HG03135 (cell line): Measurements from ENCODE around the gene SUSD5.
"Not testable (repeated sequence)": the region's sequence is repeated elsewhere in the genome, so short reads cannot be mapped to it uniquely, and the experiment has no call there.

Source experiments
- ATAC-seq: cut with Tn5 transposase; IDR thresholded peaks from one replicate; pipeline ENCODE4 v1.9.1; 2021; ENCODE audit warnings: mild to moderate bottlenecking, moderate library complexity; ENCODE audit not compliant: unreplicated experiment

Gene SUSD5

DNA sequence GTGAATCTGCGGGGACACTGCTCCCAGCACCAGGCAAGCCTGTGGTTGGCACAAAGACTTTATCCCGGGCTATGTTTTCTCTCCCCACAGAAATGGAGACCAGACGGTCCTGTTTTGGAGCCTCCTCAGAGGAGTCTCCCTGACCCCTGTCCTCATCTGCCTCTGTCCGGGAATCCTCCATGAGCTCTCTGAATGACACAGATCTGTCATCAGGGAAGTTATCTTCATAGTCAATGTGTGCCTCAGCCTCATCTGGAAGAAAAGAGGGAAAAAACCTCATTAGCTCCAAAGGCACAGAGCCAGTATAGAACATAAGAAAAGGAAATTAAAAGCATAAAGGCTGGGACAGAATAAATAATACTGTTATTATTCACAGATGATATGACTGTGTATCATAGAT lies 64.8 kb downstream of the SUSD5 start:
- ATAC-seq, result no peak

DNA sequence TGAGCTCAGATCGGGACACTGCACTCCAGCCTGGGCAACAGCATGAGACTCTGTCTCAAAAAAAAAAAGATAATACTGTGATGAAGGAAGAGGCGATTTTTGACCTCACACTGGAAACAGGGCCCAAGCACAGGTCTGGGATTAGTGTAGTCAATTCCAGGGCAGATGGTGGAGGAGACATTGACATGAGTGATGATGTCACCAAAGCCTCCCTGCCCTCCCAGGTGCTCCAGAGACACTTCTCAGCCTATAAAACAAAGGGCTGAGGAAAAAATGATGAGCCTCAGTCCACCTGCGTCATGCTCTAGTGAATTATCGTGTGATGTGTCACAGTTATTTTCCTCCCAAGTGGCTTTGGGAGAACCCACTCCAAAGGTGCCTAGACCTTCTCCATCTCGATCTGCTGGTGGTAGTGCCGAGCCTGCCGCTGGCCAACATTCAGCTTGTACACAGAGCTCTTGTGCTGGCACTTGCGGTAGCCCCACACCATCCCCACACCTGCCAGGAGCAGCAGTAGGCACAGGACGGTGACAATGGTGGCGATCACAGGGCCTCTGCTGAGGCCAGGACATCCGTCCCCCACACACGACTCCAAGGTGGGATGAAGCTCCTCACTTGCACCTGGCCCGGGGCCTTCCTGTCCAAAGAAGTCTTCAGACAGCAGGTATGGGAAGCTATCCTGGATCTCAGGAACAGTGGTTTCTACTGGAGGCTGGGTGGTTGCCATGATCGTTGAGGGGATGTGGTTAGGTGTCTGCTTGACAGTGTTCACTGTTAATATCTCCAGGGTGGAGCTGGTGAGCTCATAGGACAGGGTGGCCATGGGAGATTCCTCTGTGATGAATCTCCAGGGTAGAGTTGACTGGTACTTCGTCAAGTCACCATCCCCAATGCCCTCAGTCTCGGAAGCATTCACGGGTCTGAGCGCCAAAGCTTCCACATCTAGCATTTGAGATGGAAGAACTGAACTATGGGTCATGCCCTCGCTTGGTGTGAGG lies 65.9 kb downstream of the SUSD5 start:
- ATAC-seq, result no peak

DNA sequence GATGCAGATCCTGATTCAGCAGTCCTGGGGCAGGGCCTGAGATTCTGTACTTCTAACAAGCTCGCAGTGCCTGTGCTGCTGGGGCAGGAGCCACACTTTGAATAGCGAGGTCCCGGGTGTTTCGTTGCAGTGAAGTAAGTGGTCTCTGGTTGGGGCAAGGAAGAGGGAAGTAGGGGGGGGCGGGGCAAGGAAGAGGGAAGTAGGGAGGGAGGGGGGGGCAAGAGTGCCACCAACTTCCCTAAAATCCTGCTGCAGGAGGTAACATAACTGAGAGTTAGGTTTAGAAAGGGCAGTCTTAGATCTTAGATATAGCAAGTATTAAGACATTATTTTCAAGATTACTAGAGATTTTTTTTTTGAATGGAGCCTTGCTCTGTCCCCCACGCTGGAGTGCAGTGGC lies 69.3 kb downstream of the SUSD5 start:
- no peak for ATAC-seq

DNA sequence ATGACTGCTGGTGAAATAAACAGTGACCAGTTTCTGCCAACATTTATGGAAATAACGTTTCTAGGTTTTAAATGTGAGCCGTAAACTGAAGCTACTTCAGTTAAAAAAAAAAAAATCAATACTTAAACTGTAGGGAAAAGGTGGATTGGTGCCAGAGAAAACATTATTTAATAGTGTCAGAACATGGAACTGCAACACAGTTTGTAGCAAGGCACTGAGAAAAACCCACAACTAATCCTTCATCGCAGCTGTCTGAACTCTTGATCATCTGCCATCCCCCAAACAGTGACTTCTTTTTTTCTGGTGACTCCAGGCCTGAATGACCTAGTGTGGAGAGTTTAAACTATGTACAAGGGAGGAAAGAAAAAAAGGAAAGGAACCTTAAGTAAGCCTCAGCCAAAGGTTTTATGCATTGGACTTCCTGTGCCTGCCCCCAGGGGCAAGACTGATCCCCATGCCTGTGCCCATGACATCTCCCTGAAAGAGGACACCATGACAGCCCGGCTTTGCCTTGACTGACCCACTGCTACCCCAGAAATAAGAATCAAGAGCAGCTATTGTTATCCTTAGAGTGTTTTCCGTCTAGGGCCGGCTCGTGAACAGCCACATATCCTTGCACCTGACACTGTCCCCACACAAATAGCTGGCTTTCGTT lies 71.7 kb downstream of the SUSD5 start:
- no peak for ATAC-seq

DNA sequence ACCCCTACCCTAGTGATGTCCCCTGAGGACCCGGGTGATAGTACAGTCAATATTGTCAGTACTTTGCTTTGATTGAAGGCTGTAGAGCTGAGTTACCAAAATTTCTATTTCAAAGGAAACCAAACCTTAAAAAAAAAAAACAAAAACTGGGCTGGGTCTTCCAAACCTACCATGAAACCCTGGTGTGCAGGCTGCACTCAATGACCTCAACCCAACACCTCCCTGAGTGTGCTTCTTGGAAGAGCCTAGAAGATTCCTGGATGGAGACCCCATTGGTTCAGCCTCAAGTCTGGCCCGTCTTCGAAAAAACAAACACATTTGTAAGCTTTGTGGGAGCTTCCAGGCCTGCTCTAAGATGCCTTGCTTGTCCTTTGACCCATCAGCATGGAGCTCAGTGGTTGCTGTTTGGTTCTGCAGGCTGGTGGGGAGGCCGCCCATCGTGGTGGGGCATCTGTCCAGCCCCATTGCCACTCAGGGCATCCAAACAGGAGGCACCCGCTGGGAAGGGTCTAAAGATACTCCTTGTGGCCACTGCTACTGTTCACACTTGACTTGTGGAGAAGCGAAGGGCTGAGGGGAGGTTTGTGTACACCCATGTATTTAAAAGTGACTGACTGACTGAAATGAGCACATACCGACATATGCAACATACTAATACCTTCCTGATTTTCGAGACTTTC lies 72.6 kb downstream of the SUSD5 start:
- ATAC-seq, result no peak

DNA sequence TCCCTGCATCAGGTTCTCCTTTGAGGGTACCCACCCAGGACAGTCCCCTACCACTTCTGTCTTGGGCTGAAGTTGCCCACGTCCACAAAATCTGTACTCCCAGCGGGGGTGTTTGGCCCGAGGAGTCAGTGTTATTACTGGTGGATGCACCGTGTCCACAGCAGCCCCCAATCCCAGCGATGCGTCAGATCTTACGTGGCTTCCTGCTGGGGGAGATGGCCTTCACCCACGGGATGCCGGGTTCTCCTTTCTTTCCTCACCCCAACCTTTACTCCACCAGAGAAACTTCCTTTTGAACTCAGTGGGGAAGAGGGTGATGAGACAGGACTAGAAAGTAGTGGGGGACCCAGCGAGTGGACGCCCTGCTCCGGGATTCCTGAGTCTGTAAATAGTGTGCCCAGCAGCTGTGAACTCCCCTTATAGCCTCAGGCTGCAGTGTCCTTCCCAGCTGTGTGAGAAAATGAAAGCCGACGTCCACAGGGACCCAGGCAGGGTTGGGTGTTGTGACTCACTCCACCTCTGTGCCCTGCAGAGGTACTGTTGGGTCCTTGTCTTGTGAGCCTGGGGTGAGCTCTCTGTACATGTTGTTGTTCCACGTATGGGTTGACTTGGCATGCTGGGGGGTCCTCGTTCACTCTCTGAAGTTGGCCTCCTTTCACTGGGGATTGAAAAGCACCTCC lies 73.2 kb downstream of the SUSD5 start:
- ATAC-seq, result no peak

DNA sequence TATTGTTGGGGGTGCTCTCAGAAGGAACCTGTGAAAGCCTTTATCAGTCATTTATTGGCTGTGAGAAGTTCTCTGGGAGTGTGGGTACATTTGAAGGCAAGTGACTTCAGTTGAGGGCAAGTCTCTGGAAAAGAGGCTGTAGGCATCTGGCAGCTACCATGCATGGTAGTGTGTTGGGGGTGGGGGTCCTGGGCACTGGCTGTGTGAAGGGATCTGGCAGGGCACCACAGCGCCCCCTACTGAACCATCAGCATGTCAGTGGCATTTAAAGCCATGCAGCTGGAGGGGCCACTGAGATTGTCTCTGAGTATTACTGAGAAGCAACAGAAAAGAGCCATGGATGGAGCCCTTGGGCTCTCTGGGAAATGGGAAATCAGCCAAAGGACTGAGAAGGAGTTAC lies 74.2 kb downstream of the SUSD5 start:
- ATAC-seq, result no peak

DNA sequence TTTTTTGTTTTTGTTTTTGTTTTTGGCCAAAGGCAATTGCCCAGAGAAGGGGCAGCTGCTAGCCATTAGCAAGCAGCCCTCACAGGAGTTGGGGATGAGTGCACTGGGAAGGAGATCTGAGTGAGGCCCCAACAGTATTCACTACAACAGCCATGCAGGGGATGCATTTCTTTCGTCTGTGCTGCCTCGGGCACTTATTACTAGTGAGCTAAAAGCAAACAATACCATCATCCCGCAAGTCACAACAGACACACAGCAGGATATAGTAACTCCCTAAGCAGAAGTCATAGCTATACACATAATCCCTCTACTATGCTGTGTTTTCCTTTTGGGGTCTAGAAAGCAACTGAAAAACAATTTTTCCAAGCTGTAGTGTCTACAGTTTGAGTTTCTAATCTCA lies 77.6 kb downstream of the SUSD5 start:
- ATAC-seq, result no peak

DNA sequence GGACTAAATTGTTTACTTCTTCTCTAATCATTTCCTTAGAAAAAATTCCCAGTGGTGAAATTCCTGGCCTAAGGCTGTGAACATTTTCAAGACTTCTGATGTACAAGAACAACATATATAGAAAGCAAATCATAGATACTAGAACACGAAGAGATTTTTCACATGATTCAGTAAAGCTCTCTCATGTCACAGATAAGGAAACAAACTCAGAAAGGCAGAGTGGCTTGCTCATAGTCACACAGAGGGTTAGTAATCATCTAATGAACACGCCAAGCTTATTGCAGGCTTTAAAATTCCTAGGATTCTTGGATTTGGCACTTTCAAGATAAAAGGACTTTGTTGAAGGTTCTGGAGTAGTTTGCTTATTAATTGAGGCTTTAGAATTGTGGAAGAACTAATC lies 78.6 kb downstream of the SUSD5 start:
- no peak for ATAC-seq

DNA sequence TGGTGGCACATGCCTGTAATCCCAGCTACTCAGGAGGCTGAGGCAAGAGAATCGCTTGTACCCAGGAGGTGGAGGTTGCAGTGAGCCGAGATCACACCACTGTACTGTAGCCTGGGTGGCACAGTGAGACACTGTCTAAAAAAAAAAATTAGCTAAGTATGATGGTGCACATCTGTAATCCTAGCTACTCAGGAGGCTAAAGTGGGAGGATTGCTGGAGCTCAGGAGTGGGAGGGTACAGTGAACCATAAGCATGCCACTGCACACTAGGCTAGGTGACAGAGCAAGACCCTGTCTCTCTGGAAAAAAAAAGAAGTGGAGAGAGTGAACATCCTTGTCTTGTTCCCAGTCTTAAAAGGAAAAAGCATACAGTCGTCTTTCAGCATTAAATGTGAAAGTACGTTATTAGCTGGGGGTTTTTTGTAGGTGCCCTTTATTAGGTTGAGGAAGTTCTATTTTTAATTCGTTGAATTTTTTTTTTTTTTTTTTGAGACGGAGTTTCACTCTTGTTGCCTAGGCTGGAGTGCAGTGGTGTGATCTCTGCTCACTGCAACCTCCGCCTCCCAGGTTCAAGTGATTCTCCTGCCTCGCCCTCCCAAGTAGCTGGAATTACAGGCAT lies 79.5 kb downstream of the SUSD5 start:
- ATAC-seq, result not testable (repeated sequence)

DNA sequence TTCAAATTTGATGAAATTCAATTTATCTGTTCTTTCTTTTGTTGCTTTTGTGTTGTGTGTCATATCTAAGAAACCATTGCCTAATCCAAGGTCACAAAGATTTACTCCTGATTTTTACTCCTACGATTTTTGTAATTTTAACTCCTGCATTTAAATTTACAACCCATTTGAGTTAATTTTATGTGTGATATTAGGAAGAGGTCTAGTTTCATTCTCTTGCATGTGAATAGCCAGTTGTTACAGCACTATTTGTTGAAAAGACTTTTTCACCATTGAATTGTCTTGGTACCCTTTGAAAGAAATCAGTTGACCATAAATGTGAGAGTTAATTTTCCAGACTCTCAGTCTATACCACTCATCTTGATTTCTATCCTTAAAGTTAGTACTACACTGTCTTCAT lies 80.9 kb downstream of the SUSD5 start:
- ATAC-seq, result no peak

DNA sequence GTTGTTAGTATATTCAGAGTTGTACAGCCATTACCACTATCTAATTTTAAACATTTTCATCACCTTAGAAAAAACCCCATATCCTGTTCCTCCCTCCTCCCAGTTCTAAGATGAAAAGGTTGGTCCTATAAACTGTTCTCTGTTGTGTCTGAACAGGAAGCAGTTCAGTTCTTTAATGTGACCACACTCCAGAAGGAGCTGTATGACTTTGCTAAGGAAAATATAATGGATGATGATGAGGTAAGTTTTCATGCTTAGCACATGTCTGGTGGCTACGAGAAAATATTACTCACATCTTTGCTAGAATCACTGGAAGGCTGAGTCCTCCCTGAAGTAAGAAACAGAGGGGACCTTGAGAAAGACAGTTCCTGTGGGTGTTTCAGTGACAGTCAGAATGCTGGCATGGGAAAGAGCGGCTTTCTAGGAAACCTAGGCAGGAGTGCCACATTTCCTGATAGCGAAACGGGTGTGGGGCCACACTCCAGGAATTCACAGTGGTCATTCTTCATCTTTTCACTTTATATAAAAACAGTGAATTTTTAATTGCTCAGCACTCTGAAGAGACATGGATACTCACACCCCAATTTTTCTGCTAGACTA lies 84.5 kb downstream of the SUSD5 start:
- ATAC-seq, result no peak

DNA sequence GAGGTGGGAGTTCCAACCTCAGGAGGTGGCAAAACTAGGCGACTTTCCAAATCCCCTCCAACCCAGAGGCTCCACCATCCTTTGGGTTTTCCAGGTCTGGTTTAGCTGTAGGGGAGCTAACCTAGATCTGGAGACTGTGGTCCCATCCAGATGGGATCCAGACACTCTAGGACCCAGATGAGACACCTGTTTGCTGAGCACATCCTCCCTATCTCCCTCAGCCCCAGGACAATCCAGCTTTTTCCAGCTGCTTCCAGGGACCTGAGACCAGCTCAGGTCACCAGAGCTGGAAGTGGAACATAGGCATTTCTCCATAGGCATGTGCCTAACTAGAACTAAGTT lies 86.6 kb downstream of the SUSD5 start:
- peak; percentile 17 for ATAC-seq

DNA sequence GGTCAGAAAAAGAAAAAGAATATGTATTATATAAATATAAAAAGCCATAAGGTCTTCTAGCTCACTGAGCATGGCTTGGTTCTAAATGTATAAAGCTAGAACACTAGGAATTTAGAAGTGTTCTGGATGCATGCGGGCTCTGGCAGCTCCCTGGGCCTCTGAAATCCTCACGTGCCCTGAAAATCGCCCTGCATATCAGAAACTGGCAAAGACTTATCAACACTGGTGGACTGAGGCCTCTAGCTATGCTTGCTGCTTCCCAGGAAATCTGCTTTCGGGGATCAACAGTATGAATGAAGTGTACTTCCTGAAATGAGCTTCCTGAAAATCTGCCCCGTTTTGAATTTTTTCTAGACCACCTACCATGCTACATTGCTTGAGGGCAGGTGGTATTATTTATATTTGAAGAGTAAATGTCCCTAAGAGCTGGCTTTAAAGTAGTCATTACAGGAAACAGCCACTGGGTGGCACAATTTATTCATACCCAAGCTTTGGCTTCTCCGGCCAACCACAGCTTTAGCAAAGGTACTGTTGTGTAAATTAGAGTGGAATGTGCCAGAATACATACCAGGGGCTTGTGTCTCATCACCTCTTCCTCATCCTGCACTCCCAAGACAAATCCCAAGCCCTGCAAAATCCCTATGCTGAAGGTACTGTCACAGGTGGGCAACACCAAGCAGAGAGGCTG lies 87.1 kb downstream of the SUSD5 start:
- peak; percentile 75 for ATAC-seq

DNA sequence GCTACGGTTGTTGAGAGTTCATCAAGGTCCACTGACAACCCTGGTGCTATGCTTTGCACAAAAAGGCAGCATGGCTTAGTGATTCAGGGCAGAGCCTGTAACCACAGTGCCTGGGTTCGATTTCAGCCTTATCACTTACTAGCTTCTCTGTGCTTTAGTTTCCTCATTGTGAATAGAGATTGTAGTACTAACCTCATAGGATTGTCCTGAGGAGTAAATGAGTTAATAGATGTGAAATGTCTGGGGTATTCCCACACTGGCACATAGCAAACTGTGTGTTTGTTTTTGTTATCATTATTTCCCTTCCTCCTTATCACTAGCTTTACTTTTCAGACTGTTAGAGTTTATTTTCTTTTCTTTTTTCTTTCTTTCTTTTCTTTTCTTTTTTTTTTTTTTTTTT lies 88.5 kb downstream of the SUSD5 start:
- no peak for ATAC-seq

DNA sequence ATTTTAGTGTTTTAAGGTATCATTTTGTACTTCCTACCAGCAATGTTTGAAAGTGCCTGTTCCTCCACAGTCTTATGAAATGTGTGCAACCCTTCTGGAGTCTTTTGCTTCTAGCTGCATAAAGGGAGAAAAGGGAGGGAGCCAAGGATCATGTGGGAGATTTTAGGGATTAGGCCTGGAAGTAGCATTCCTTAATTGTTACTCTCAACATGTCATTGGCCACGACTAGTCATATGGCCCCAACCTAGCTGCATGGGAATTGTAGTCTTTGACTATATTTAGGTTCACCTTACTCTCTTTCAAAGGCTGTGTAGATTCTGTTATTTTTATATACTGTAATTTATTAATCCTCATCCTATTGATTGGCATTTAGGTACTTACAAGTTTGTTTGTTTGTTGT lies 89.9 kb downstream of the SUSD5 start:
- no peak for ATAC-seq

DNA sequence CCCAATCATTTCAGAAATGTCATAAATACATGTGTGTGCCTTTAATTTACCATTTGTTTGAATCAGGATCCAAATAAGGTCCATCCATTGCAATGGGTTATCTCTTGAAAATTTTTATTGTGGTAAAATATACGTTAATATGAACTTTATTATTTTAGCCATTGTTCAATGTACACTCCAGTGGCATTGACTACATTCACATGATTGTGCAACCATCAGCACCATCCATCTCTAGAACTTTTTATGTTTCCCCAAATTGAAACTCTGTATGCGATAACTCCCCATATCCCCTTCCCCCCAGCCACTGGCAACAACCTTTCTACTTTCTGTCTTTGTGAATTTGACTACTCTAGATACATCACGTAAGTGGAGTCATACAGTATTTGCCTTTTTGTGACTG lies 92.8 kb downstream of the SUSD5 start:
- no peak for ATAC-seq

DNA sequence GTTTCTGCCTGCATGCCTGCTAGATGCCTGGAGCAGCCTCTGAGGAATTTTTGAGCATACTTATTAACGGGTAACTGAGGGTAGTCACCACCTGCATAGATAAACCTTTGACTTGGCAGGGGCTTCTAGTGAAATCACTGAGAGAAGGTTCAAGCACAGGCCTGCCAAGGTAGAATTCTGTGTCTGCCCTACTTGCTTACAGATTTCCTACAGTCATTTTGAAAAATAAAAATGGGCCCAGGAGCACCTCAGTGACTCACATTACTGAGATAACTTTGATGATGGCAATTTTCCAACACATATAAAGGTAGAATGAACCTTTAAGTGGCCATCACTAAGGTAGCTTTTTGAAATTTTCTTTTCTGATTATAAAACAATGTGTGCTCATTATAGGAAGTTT lies 94.0 kb downstream of the SUSD5 start:
- no peak for ATAC-seq

DNA sequence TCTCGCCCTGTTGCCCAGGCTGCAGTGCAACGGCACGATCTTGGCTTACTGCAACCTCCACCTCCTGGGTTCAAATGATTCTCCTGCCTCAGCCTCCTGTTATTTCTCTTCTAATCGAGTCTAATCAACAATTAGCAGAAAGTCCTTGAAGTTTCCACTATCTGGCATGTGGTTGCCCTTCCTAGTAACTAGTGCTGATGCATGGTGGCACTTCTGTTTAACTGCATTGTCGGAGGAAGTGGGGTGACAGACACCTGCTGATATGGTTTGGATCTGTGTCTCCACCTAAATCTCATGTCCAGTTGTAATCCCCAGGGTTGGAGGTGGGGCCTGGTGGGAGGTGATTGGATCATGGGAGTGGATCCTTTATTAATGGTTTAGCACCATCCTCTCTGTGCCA lies 95.6 kb downstream of the SUSD5 start:
- ATAC-seq, result no peak

DNA sequence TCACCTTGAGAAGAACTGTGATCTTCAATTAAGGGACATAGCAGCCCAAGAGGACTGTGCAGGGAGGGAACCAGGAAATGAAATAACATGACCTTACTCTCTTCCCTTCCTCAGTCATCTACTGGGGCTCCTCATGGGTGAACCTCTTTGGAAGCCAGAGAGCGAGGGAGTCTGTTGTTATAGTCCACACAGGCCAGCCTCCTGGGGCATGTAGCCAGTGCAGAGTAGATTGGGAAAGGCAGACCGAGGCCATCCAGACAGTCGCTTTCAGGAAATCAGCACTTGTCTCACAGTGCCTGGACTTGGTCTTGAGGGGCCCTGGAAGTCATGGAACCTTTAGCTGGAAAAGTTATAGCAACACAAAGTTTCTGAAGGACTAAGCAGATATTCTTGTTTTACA lies 98.7 kb downstream of the SUSD5 start:
- no peak for ATAC-seq
